ENCODE results near the gene TBCCD1. TPM values are rescaled to one million over a fixed set of nuclear protein-coding genes. Genes with fewer than 3 reads are reported as not detected.
"Not testable (repeated sequence)": the region's sequence is repeated elsewhere in the genome, so short reads cannot be mapped to it uniquely, and the experiment has no call there.

TBCCD1 gene
- total RNA-seq, 1 experiment from 2014 or later, result 21.4 TPM

GRCh38 chr3:186517218-186517617 lies 49.9 kb downstream of the TBCCD1 start:
- DNase-seq (ENCODE audit: low spot score), result no peak

- no peak for DNase-seq (ENCODE audit: low spot score)
Observed at GRCh38 chr3:186516646-186517045, 50.5 kb downstream of the TBCCD1 start.

GRCh38 chr3:186515125-186515524 lies 52.0 kb downstream of the TBCCD1 start:
- DNase-seq (ENCODE audit: low spot score), result no peak

- DNase-seq (ENCODE audit: low spot score), result no peak
Observed at GRCh38 chr3:186514296-186515002, 52.7 kb downstream of the TBCCD1 start.

- DNase-seq (ENCODE audit: low spot score), result no peak
Observed at GRCh38 chr3:186513386-186513785, 53.8 kb downstream of the TBCCD1 start.

- no peak for DNase-seq (ENCODE audit: low spot score)
Observed at GRCh38 chr3:186512570-186513302, 54.4 kb downstream of the TBCCD1 start.

- no peak for DNase-seq (ENCODE audit: low spot score)
Observed at GRCh38 chr3:186511702-186512101, 55.4 kb downstream of the TBCCD1 start.

GRCh38 chr3:186511245-186511644 lies 55.9 kb downstream of the TBCCD1 start:
- no peak for DNase-seq (ENCODE audit: low spot score)

GRCh38 chr3:186510374-186511079 lies 56.6 kb downstream of the TBCCD1 start:
- no peak for DNase-seq (ENCODE audit: low spot score)

GRCh38 chr3:186509423-186509822 lies 57.7 kb downstream of the TBCCD1 start:
- DNase-seq (ENCODE audit: low spot score), result no peak

GRCh38 chr3:186506857-186507256 lies 60.3 kb downstream of the TBCCD1 start:
- no peak for DNase-seq (ENCODE audit: low spot score)

GRCh38 chr3:186506191-186506739 lies 60.9 kb downstream of the TBCCD1 start:
- no peak for DNase-seq (ENCODE audit: low spot score)

GRCh38 chr3:186502966-186503712 lies 64.0 kb downstream of the TBCCD1 start:
- no peak for DNase-seq (ENCODE audit: low spot score)

- no peak for DNase-seq (ENCODE audit: low spot score)
Observed at GRCh38 chr3:186502138-186502948, 64.8 kb downstream of the TBCCD1 start.

GRCh38 chr3:186499949-186500348 lies 67.2 kb downstream of the TBCCD1 start:
- DNase-seq (ENCODE audit: low spot score), result not testable (repeated sequence)

GRCh38 chr3:186498022-186498421 lies 69.1 kb downstream of the TBCCD1 start:
- DNase-seq (ENCODE audit: low spot score), result not testable (repeated sequence)

- no peak for DNase-seq (ENCODE audit: low spot score)
Observed at GRCh38 chr3:186497608-186498007, 69.5 kb downstream of the TBCCD1 start.

- no peak for DNase-seq (ENCODE audit: low spot score)
Observed at GRCh38 chr3:186496635-186497034, 70.5 kb downstream of the TBCCD1 start.

Data from H4 (cell line).